HepG2 (cell line): ENCODE measurements around the gene PIP5K1C. TPM values are rescaled to one million over a fixed set of nuclear protein-coding genes. Genes with fewer than 3 reads are reported as not detected.

Source experiments
- HNRNPK ChIP-seq: fragments of 200-400 bp; formaldehyde crosslinking; IDR thresholded peaks from 2 replicates; pipeline ENCODE4 v1.6.1; 2018; ENCODE audit warnings: low read length, low read depth, moderate library complexity, mild to moderate bottlenecking; ENCODE audit not compliant: poor library complexity, severe bottlenecking
- JUNB ChIP-seq: sonication (generic); formaldehyde crosslinking; IDR thresholded peaks from 2 replicates; pipeline ENCODE4 v1.8.0; 2022; ENCODE audit warnings: missing genetic modification reagents, mild to moderate bottlenecking, borderline replicate concordance
- KLF12 ChIP-seq: sonication (generic); formaldehyde crosslinking; IDR thresholded peaks from 2 replicates; pipeline ENCODE4 v1.4.0; 2020; ENCODE audit warnings: missing genetic modification reagents, borderline replicate concordance
- NONO ChIP-seq, 2 experiments: fragments of 450-650 bp in 1 of 2; sonication (generic) in 1 of 2; formaldehyde crosslinking in 1 of 2; IDR thresholded peaks in 1 of 2; conservative IDR thresholded peaks in 1 of 2; 2 replicates each; pipeline versions ENCODE4 v1.6.1 to v1.8.0; 2017 to 2022; ENCODE audit warnings: mild to moderate bottlenecking in 1 of 2, missing genetic modification reagents in 1 of 2, moderate library complexity in 1 of 2
- PATZ1 ChIP-seq: sonication (generic); formaldehyde crosslinking; IDR thresholded peaks from 2 replicates; pipeline ENCODE4 v1.4.0; 2020; ENCODE audit warnings: missing genetic modification reagents
- RBM39 ChIP-seq: fragments of 200-400 bp; formaldehyde crosslinking; IDR thresholded peaks from one replicate; pipeline ENCODE4 v1.6.1; 2018; ENCODE audit warnings: antibody characterized with exemption, mild to moderate bottlenecking, low read depth, low read length; ENCODE audit not compliant: poor library complexity, severe bottlenecking
- SMAD3 ChIP-seq: sonication (generic); formaldehyde crosslinking; IDR thresholded peaks from 2 replicates; pipeline ENCODE4 v1.4.0; 2020; ENCODE audit warnings: missing genetic modification reagents
- SOX5 ChIP-seq: IDR thresholded peaks from 2 replicates; pipeline ENCODE4 v1.6.1; 2016; ENCODE audit warnings: borderline replicate concordance
- TBL1XR1 ChIP-seq: fragments of 150-350 bp; IDR thresholded peaks from 2 replicates; pipeline ENCODE4 v1.6.1; 2014; ENCODE audit warnings: borderline replicate concordance, low read length; ENCODE audit not compliant: partially characterized antibody
- YY1 ChIP-seq: IDR thresholded peaks from 2 replicates; pipeline ENCODE4 v1.6.1; 2011; ENCODE audit warnings: low read length, low read depth, moderate library complexity, mild to moderate bottlenecking; ENCODE audit not compliant: insufficient read depth, insufficient replicate concordance
- ZNF564 ChIP-seq: sonication (generic); formaldehyde crosslinking; IDR thresholded peaks from 2 replicates; pipeline ENCODE4 v1.8.1; 2023; ENCODE audit warnings: mild to moderate bottlenecking, missing genetic modification reagents
- ZNF605 ChIP-seq: sonication (generic); formaldehyde crosslinking; IDR thresholded peaks from 2 replicates; pipeline ENCODE4 v1.8.0; 2022; ENCODE audit warnings: mild to moderate bottlenecking, missing genetic modification reagents
- ZNF616 ChIP-seq: sonication (generic); formaldehyde crosslinking; IDR thresholded peaks from 2 replicates; pipeline ENCODE4 v1.5.0; 2020; ENCODE audit warnings: low read depth, mild to moderate bottlenecking, missing genetic modification reagents
- ZNF720 ChIP-seq: sonication (generic); formaldehyde crosslinking; IDR thresholded peaks from 2 replicates; pipeline ENCODE4 v1.4.0; 2020; ENCODE audit warnings: missing genetic modification reagents
- ZNF878 ChIP-seq: sonication (generic); formaldehyde crosslinking; IDR thresholded peaks from 2 replicates; pipeline ENCODE4 v1.8.1; 2023; ENCODE audit warnings: mild to moderate bottlenecking, missing genetic modification reagents, moderate library complexity
- ZSCAN21 ChIP-seq: sonication (generic); formaldehyde crosslinking; IDR thresholded peaks from 2 replicates; pipeline ENCODE4 v1.8.0; 2022; ENCODE audit warnings: mild to moderate bottlenecking, missing genetic modification reagents, moderate library complexity, borderline replicate concordance
- polyA plus RNA-seq, 8 experiments: library from polyadenylated mRNA; depleted of rRNA in 3 of 8; stranded (reverse) in 7 of 8; unstranded in 1 of 8; fragments of >200 nt; fragmentation: Illumina TruSeq in 4 of 8; extraction: Trizol in 4 of 8; gene quantifications; 2 replicates each; pipeline versions ENCODE4 v1.2.1 to v1.2.3, GENCODE V29; 2011 to 2016; ENCODE audit warnings: low read depth in 4 of 8, missing spikeins in 1 of 8, mixed read lengths in 1 of 8; ENCODE audit not compliant: insufficient read depth in 1 of 8
- total RNA-seq, 5 experiments: library from RNA; depleted of rRNA; stranded (reverse); fragments of >200 nt; fragmentation: Illumina TruSeq; extraction: Trizol; gene quantifications; 2 replicates each; pipeline ENCODE4 v1.2.3, GENCODE V29; 2016; ENCODE audit warnings: low read depth in 1 of 5
- TF ChIP-seq, protein P1 (sequence below): sonication (generic); formaldehyde crosslinking; IDR thresholded peaks from 2 replicates; pipeline ENCODE4 v1.8.1; 2023; ENCODE audit warnings: mild to moderate bottlenecking, missing genetic modification reagents
- TF ChIP-seq, protein P2 (sequence below): sonication (generic); formaldehyde crosslinking; IDR thresholded peaks from 2 replicates; pipeline ENCODE4 v1.4.0; 2020; ENCODE audit warnings: mild to moderate bottlenecking, missing genetic modification reagents, borderline replicate concordance

The PIP5K1C gene
- total and polyA plus RNA-seq, 2 of the 13 experiments (the other 11 are each of a cell fraction or from before 2014, with no cell fraction given) = 3.6 to 4.3 TPM

DNA sequence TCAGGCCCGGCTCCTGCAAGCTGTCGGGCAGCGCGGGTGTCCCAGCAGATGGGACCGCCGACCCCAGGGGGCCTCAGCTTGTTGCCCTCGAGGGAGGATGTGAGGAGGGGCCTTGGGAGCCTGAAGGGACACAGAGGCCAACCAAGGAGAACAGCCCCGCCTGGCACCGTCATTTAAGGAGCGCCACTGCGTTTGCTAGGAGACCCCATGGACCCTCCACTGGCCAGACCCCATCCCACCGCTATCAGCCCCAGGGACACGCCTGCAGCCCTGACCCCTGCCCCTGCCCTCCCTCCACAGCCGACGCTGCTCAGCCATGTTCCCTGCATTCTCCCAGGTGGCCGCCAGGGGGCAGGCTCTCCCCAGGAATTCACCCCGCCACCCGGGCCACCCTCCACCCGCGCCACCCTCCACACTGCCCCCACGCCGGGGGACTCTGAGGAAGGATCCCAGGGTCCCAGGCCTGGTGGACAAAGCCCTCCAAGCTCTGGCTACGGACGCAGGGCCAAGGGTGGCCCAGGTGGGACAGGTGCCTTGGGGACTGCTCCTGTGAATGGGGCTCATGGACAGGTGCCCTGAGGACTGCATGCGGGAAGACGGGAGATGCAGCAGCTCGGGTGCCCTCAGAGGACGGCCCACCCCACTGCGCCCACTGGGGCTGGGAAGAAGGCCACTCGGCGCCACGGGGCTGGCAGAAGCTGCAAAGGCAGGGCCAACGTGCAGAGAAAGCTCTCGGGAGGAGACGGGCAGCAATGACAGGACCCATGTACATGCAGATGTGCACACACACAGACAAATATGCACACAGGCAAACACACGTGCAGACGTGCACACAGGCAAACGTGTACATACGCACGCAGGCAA is 34.4 kb downstream of the PIP5K1C start (continued):
- peak; percentile 63 for TF ChIP-seq PATZ1 (CRISPR knock-in tag)
- TF ChIP-seq HNRNPK = no peak
- no peak for TF ChIP-seq NONO (IDR thresholded peaks at IDR 0.05)
- TF ChIP-seq NONO (CRISPR knock-in tag; conservative IDR thresholded peaks at IDR 0.05) = peak; percentile 63; the same call in 1 of the 2 replicates
- 0 out of 2 replicates have a peak, but pooled peaks have one; percentile 28 for TF ChIP-seq ZSCAN21 (CRISPR knock-in tag)
- no peak for TF ChIP-seq KLF12 (CRISPR knock-in tag)
- peak; percentile 26 for TF ChIP-seq RBM39
- TF ChIP-seq ZNF605 (CRISPR knock-in tag) = no peak
- no peak for TF ChIP-seq SOX5 (CRISPR knock-in tag)
- TF ChIP-seq ZNF616 = 0 out of 2 replicates have a peak, but pooled peaks have one; percentile 38
- no peak for TF ChIP-seq ZNF720 (CRISPR knock-in tag)
- TF ChIP-seq, protein P1, sequence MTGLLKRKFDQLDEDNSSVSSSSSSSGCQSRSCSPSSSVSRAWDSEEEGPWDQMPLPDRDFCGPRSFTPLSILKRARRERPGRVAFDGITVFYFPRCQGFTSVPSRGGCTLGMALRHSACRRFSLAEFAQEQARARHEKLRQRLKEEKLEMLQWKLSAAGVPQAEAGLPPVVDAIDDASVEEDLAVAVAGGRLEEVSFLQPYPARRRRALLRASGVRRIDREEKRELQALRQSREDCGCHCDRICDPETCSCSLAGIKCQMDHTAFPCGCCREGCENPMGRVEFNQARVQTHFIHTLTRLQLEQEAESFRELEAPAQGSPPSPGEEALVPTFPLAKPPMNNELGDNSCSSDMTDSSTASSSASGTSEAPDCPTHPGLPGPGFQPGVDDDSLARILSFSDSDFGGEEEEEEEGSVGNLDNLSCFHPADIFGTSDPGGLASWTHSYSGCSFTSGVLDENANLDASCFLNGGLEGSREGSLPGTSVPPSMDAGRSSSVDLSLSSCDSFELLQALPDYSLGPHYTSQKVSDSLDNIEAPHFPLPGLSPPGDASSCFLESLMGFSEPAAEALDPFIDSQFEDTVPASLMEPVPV (CRISPR knock-in tag) = no peak
- TF ChIP-seq ZNF564 (CRISPR knock-in tag) = no peak
- peak; percentile 46 for TF ChIP-seq YY1
- TF ChIP-seq ZNF878 = no peak
- TF ChIP-seq JUNB (CRISPR knock-in tag) = no peak
- TF ChIP-seq SMAD3 (CRISPR knock-in tag) = no peak
- TF ChIP-seq TBL1XR1 = no peak
- TF ChIP-seq, protein P2, sequence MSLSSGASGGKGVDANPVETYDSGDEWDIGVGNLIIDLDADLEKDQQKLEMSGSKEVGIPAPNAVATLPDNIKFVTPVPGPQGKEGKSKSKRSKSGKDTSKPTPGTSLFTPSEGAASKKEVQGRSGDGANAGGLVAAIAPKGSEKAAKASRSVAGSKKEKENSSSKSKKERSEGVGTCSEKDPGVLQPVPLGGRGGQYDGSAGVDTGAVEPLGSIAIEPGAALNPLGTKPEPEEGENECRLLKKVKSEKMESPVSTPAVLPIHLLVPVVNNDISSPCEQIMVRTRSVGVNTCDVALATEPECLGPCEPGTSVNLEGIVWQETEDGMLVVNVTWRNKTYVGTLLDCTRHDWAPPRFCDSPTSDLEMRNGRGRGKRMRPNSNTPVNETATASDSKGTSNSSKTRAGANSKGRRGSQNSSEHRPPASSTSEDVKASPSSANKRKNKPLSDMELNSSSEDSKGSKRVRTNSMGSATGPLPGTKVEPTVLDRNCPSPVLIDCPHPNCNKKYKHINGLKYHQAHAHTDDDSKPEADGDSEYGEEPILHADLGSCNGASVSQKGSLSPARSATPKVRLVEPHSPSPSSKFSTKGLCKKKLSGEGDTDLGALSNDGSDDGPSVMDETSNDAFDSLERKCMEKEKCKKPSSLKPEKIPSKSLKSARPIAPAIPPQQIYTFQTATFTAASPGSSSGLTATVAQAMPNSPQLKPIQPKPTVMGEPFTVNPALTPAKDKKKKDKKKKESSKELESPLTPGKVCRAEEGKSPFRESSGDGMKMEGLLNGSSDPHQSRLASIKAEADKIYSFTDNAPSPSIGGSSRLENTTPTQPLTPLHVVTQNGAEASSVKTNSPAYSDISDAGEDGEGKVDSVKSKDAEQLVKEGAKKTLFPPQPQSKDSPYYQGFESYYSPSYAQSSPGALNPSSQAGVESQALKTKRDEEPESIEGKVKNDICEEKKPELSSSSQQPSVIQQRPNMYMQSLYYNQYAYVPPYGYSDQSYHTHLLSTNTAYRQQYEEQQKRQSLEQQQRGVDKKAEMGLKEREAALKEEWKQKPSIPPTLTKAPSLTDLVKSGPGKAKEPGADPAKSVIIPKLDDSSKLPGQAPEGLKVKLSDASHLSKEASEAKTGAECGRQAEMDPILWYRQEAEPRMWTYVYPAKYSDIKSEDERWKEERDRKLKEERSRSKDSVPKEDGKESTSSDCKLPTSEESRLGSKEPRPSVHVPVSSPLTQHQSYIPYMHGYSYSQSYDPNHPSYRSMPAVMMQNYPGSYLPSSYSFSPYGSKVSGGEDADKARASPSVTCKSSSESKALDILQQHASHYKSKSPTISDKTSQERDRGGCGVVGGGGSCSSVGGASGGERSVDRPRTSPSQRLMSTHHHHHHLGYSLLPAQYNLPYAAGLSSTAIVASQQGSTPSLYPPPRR = no peak
